Ovary (tissue), 3 donors: ENCODE data around the gene THADA.

Source experiments
- CTCF ChIP-seq, 3 donors: fragments of 450-650 bp in 2 of 3; fragments of 200-600 bp in 1 of 3; IDR thresholded peaks; one replicate each; pipeline versions ENCODE4 v1.5.1 to v1.8.0; 2016 to 2022; ENCODE audit warnings: antibody characterized with exemption in 3 of 3, mild to moderate bottlenecking in 1 of 3
- EP300 ChIP-seq: sonication (generic); formaldehyde crosslinking; IDR thresholded peaks from one replicate; pipeline ENCODE4 v1.6.1; 2017; ENCODE audit warnings: antibody characterized with exemption
- donor health status: DM: no; HTN: no; CAD: no.

GRCh38 chr2:43269706-43270105 lies 326.1 kb downstream of the THADA start:
- TF ChIP-seq CTCF (IDR thresholded peaks at IDR 0.05) = no peak
- TF ChIP-seq EP300 = no peak
